RPMI8226 (cell line): ENCODE data around the gene CYP4B1.
"Not testable (repeated sequence)": the region's sequence is repeated elsewhere in the genome, so short reads cannot be mapped to it uniquely, and the experiment has no call there.

Source experiments
- DNase-seq: peaks from one replicate; pipeline ENCODE4 v3.0.0-alpha.2; 2015

CYP4B1 gene

DNA sequence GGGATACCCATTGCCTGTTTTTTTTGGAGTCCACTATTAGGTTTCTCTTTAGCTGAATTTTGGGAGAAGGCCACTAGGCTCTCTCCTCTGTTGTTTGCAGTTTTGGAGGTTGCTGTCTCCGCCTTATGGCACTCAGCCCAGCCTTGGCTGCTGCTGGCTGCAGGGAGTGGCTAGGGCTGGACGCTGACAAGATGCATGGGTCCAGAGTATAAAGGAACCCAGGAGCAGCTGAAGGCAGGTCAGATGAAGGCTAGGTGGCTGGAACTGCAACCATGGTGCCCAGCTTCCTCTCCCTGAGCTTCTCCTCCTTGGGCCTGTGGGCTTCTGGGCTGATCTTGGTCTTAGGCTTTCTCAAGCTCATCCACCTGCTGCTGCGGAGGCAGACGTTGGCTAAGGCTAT is at the start of gene CYP4B1:
TSS of gene CYP4B1 (plus strand) at position 237 of the 400 bp plus-strand sequence. CDS start at position 273, 36 bp downstream.
- DNase-seq = no peak

DNA sequence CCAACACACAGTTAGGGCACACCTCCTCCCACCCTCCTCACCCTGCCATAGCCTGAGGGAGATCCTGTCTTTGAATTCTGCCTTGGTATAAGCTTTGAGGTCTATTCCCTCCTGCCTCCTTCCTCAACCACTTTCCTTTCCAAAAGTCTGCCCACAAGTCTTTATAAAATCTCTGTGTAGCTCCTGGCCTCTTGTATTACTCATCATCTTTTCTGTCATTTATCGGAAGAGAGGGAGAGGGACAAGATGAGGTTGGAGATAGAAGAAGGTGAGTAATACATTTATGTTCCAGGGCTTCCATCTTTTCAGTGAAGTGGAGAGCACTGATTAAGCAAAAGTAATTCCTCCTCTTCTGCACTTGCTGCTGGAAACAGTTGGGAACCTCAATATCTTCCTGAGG is 49.4 kb upstream of the CYP4B1 start:
- DNase-seq = no peak

DNA sequence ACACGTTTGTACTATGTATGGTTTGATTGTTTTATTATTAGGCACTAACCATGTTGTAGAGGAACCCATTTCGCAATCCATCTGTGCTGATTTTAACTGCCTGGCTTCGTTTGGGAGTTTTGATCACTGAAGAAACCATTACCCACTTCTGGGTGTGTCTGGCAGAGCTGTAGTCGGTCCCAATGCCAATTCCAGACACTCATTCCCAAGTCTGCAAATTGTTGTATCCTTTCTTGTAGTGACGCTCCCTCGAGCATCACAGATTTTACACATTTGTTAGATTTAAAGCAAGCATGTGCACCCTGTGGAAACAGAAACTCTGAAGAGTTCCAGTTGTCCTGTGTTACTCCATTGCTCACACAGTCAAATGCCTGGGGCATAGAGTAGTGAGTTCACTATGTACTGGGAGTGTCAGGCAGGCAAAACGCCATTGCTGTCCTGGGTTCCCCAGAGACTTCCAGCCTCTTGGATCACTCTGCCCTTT is 48.9 kb upstream of the CYP4B1 start:
- no peak for DNase-seq

DNA sequence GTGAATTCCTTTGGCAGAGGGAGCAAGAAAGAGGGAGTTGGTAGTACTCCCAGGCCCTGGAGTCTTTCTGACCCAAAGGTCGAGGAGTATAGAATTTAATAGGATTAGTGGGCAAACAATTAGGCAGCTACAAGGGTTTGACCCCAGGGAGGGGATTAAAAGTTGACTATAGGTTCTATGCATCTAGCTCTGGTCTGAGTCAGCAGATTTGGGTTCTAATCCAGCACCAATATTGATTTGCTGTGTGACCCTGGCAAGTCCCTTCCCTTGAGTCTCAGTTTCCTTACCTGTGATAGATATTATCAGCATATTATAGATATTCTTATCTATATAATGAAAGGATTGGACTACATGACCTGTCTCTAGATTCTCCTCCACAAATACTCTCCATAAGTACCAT is 44.9 kb upstream of the CYP4B1 start:
- no peak for DNase-seq

DNA sequence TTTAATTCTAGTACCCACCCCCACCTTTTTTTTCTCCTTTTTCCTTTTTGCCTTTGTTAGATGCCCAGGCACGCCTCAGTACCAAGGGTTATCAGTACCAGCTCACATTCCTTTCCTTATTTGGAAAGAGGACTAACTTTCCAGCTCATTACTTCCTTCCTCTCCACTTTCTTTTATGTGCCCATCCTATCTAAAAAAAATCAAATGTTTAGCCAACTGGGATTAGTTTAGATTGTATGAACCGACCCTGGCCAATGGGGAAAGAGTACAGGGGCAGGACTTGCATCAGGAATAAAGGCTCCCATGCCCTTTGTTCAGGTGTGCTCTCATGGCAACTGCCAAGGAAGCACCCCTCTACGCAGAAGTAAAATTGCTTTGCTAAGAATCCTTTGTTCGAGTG is 44.1 kb upstream of the CYP4B1 start:
- not testable (repeated sequence) for DNase-seq

DNA sequence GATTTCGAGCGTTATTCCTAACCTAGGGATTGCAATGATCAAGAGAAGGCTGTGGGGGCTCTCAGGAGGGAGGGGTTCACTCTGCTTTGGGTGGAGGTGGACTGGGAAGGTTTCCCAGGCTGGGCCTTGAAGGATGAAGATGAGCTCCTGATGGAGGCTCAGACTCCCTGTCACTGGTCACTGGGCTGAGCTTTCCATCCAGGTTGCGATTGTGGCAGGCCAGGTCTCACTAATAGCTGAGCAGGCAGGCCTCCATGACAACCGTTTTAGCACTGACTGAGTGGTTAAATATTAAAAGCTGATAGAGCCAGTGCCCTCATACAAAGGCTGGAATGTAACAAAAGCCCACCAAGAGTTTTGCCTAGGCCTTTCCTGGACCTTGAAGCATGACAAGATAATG is 43.7 kb upstream of the CYP4B1 start:
- DNase-seq = no peak

DNA sequence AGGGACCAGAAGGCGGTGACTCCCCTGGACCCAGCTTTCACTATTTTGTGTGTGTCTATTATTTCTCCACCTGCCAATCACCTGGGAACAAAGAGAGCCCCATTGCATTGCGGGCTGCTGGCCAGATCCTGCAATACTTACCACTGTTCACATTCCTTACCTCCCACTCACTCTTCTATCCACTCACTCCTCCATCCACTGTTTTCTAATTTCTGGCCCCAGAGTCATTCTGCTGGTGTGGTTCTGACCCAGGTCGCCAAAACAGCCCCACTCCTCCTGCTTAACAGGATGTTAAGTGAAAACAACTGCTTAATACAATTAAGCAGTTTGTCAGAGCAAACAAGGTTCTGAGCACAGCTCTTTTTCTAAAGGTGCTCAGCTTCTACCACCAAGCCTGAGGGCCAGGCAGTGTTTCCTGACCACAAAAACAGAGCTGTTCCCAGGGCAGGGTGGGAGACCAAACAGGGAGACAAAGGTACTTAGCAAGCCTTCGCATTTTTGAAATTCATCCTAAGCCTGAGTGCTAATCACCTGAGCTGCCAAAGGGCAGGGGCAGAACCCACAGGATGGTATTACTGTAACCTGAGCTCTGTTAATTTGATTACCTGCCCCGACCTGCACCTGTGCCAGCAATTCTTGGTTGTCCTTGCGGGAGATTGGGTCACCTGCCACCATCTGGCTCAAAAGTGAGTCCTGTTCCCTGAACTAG is 41.4 kb upstream of the CYP4B1 start:
- DNase-seq = no peak

DNA sequence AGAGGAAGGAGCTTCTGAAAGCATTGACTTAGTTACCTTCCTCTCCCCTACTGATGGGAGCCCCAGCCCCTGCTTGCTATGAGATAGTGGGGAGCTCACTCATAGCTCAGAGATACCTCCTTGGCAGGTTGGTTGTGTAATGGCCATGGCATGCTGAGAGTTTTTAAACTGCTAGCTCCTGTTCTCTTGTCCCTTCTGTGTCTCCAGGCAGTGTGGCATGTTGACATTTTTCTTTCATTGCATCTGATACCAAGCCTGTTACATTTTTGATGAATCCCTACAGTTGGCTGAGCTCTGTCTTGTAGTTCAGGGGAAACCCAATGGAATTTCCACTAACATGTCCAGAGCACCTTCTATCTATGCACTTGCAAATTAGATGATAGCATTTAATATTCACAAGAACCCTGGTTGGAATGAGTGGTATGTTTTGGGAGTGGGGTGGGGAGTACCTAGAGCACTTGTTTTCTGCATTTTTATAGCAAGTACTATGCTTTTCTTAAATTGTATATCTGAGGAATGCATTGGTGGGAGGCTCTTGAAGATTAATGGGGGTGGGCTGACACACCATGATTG is 40.8 kb upstream of the CYP4B1 start:
- DNase-seq = no peak

DNA sequence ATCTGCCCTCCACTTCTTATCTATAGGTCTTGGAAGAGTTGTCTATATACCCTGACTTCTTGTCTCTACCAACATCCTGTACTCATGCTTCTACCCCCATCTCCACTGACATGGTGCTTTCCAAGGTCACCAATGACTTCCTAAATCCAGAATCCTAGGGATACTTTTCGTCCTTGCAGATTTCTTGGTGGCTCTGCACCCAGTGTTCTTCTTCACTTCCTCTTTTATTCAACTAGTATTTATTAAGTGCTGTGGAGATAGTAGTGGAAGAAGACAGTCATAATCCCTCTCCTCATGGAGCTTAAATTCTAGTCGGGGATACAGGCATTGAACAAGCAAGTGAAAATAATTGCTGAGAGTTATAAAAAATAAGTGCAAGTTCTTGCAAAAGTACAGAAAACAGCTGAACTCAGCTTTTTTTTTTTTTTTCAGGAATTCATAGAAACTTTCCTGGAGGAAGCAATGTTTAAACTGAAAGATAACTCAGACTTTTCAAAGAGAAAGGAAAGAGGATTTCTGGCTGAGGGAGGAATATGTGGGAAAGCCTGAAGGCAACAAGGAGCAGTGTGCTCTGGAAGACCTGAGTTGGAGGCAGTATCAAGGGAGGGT is 38.2 kb upstream of the CYP4B1 start:
- no peak for DNase-seq

DNA sequence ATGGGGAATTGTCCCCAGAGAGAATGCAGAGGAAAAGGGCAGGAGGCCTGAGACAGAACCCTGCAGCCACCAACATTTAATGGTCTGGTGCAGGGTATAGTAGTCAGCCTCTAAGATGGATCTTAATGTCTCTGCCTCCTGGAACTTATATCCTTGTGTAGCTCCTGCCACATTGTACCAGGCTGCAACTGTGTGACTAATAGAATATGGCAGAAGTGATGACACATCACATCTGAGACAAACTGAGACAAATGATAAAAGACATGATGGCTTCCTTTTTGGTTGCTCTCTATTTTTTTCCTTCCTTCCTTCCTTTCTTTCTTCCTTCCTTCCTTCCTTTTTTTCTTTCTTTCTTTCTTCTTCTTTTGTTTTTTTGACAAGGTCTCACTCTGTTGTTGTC is 37.1 kb upstream of the CYP4B1 start:
- DNase-seq = no peak

DNA sequence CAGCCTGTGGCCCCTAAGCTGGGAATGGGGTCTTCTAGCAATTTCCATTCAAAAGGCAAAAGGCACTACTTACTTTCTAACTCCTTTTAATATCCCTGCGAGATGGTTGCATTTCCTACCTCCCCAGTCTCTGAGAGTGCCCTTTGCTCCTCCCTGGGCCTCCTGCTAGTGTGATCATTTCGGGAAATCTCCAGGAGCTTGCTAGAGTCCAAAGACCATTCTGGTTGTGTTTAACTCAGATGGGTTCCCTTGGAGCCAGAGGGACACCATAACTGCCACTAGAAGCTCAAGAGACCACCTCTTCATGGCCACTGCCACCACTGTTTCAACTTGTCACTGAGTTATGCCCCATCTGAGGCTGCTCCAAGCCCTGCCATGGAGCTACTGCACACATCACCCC is 34.4 kb upstream of the CYP4B1 start:
- no peak for DNase-seq

DNA sequence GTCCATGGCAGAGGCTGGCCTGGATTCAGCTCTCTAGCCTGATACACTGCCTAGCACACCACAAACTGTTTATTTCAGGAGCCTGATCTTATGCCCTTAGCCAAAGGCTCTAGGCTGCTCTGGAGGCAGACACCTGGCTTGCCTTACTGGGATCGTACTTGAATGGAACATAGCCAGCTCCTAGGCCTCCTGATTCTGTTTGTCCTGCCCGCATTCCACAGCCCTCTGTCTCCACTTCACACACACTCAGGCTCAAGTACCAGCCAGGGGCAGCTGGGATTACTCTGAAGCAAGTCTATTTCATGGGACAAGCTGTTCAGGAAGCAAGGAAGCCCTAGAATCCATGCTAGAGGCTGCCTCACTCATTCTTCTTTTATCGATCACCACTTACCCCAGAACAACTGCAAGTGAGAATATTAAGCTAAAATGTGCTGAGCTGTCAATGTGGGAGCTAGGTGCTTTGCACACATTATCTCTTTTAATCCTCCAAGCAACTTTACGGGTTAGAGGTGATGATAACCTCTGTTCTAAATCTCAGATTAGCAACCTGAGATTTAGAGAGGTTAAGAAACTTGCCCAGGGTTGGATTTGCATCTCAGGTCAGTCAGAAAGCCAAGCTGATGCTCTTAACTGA is 31.1 kb upstream of the CYP4B1 start:
- no peak for DNase-seq

DNA sequence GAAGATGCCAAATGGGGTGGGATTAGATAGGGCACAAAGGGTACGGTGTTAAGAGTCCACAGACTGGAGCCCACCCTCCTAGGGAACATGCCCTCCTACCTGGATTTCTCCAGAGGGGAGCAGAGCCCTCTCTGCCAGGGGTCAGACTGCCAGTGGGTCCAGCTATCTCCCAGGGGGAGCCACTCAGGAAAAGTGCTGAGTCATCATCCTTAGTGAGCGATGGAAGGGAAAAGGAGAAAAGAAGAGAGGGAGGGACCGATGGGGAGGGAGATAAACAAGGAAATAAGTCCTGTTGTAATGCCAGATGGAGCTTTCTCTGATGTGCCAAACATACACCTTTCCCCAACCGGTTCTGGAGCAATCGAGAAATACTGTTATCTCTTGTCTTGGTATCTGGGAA is 30.4 kb upstream of the CYP4B1 start:
- no peak for DNase-seq

DNA sequence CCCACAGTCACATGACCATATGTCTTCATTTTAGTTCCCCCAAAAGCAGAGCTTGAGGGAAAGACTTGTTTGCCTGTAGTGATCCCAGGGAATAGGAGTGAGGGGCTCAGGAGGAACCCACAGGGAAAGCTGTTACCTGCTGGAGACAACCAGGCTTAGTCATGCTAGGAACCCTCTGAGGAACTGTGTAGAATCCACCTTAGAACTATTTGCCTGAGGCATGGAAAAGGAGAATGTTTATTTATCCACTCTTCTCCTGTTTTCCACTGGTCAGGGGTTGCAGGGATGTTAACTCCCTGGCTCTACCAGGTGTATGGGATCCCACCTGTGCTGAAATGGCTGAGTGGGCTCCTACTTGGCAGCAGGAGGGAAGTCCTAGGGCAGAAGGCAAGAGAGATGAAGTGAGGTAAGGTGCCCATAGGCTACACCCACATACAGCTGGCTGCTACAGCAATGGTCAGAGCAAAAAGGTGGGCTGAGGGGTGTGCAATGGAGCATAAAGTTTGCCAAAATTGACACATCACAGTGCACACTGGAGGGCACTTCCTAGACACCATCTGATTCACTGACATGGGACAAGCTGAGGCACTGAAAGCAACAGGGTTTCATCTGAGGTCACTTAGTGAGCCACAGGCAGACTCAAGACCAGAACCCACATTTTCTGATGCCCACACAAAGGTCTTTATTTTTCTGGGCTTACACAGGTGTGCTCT is 29.7 kb upstream of the CYP4B1 start:
- DNase-seq = no peak

DNA sequence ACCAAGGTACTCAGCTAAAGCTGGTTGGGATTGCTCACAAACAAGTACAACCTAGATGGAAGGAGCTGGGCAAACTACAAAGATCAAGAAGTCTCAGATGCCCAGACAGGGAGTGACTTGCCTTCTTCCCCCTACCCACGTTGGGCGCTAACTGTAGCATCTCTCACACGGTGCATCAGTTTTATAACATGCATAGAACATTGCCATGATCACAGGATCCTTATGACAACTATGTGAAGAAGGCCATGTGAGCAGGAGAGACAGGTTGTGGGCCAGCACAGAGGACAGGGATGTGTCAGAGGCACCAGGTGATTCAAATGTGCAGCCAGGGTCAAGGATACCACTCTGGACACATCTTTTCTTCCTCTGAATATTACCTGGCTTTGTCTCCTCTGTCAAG is 28.3 kb upstream of the CYP4B1 start:
- no peak for DNase-seq

DNA sequence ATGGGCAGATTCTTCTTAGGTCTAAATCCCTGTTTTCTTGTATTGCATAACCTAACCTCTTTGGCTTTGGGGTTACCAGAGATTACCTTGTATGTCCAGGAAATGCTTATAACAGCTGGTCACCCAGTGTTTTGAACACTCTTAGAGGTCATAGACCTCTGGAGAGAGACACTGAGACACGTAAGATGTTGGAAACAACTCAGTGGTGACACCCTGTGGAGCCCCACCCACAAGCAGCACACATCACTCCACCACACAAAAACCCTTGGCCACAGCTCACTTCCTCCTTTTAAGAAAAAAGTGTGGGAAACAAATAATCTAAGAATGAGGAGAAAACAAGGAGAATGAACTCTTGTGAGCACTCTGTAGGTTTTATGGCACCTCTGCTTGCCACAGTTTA is 26.3 kb upstream of the CYP4B1 start:
- peak; percentile 20 for DNase-seq

DNA sequence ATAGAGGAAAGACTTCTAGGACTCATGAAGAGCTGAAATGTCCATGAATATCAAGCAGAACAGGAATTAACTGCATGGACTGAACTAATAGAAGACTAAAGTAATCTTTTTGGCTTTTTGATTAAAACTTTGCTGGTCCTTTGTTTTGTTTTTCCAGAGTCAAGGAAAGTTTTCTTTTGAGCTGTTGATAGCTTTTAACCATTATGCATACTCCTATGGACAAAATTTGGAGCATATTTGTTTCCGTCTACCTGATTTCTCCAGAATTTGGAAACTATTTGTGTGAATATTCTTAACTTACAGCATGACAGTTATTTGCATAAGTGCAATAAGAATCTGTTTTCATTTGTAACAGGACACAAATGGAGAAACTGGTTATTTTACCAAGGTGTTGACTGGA is 24.5 kb upstream of the CYP4B1 start:
- DNase-seq = no peak

DNA sequence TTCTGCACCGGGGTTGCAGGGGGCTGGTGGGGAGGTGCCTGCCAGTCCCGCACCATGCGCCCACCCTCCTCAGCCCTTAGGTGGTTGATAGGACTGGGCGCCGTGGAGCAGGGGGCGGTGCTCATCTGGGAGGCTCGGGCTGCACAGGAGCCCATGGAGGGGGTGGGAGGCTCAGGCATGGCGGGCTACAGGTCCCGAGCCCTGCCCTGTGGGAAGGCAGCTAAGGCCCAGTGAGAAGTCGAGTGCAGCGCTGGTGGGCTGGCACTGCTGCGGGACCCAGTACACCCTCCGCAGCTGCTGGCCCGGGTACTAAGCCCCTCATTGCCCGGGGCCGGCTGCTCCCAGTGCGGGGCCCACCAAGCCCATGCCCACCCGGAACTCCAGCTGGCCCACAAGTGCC is 20.4 kb upstream of the CYP4B1 start:
- not testable (repeated sequence) for DNase-seq

DNA sequence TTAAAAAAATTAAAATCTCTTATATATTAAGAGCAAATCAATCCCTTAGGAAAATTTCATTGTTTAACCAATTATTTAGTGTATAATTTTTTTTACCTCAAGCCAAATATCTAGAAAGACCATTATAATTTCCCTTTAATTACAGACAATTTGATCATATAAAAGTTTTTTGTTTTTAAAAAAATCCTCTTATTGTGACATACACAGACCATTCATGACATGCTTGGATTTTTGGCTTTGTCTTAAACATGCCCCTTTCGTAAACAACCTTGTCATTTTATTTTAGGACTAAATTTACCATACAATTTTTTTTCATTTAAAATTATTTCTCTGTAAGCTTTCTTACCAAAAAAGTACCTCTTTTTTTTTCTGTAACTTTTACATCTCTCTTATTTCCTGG is 14.2 kb upstream of the CYP4B1 start:
- DNase-seq = no peak

DNA sequence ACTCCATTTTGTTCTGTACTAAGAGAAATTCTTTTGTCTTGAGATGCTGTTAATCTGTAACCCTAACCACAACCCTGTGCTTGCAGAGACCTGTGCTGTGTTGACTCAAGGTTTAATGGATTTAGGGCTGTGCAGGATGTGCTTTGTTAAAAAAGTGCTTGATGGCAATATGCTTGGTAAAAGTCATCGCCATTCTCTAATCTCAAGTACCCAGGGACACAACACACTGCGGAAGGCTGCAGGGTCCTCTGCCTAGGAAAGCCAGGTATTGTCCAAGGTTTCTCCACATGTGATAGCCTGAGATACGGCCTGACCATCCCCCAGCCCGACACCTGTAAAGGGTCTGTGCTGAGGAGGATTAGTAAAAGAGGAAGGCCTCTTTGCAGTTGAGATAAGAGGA is 10.2 kb upstream of the CYP4B1 start:
- not testable (repeated sequence) for DNase-seq

DNA sequence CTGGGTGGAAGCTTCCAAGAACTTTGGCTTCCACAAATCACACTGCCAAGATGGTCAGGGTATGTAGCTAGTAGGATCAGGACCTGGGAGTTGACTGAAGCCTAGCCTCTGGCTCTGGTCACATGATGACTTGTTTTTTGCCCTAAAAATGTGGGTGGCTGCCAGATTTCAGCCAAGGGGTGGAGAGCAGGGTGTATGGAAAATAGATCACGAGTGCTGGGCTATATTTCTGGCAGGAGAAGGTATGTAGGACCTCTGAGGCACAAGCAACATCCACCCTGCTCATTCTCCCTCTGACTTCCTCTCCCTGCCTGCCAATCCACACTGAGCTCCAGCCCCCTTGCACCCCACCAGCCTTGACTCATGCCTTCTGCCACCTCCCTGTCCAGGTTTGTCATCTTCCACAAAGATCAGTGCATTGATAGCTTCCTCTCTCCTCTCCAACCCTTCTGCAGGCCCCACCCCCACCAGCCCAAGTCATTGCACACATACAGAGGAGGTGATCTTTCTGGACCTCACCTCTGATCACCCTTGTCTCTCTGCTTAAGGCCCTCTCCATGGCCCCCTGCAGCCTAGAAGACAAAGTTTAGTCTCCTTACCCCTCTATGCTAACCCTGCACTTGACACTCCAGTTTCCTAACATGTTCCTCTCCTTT is 8.3 kb upstream of the CYP4B1 start:
- DNase-seq = no peak

DNA sequence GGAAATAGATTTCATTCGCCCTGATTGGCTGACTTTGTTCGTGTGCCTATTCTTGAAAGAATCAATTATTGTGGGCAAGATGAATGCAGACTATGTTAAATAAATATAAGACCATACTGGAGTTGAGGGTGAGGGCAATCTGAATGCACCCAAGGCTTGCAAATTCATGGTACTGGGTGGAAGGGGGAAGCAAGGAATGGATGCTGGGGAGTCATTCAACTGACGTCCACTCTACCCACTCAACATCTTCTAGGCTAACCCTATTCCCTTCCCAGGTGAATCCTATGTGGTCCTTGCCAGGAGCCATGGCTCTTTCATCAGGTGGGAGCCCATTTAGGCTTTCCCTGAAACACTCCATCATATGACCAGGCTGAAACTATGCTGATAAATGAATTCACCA is 5.7 kb upstream of the CYP4B1 start:
- no peak for DNase-seq
